WERI-Rb-1 (cell line): ENCODE results near the gene ETNPPL.
A peak's percentile ranks its signal among the peaks of the same experiment; 100 is the strongest.

Experiments used
- DNase-seq: peaks from one replicate; pipeline ENCODE4 v3.0.0-alpha.2; 2020
- H3K27ac ChIP-seq: fragments of 250-450 bp; sonication (Bioruptor Pico); 2 replicates; pipeline ENCODE4 v1.5.1; 2020; ENCODE audit warnings: mild to moderate bottlenecking, moderate library complexity
- H3K27me3 ChIP-seq: fragments of 250-450 bp; sonication (Bioruptor Pico); 2 replicates; pipeline ENCODE4 v1.5.1; 2021; ENCODE audit warnings: mild to moderate bottlenecking, low read depth, moderate library complexity; ENCODE audit not compliant: insufficient read depth, severe bottlenecking
- H3K36me3 ChIP-seq: fragments of 250-450 bp; sonication (Bioruptor Pico); 2 replicates; pipeline ENCODE4 v1.5.1; 2020; ENCODE audit warnings: mild to moderate bottlenecking, moderate library complexity
- H3K4me3 ChIP-seq: 2 replicates; pipeline ENCODE4 v1.5.1; 2011; ENCODE audit warnings: low read depth, mild to moderate bottlenecking, control low read depth, low read length
- H3K9me3 ChIP-seq: fragments of 250-450 bp; sonication (Bioruptor Pico); 2 replicates; pipeline ENCODE4 v1.5.1; 2021; ENCODE audit warnings: mild to moderate bottlenecking, moderate library complexity; ENCODE audit not compliant: severe bottlenecking
- CTCF ChIP-seq: IDR thresholded peaks from 2 replicates; pipeline ENCODE4 v1.5.1; 2011; ENCODE audit warnings: low read depth, mild to moderate bottlenecking, control low read depth, inconsistent platforms, low read length

Gene ETNPPL

GRCh38 chr4:108742451-108743420 is 20.1 kb downstream of the ETNPPL start:
- peak; percentile 21 for DNase-seq

GRCh38 chr4:108738003-108738706 is 24.7 kb downstream of the ETNPPL start:
- H3K4me3 ChIP-seq: no peak overlapping the region
- H3K27me3 ChIP-seq: no peaks in the 10 kb centered on the region
- no peak overlapping the region for H3K27ac ChIP-seq
- H3K36me3 ChIP-seq: no peaks in the 10 kb centered on the region
- H3K9me3 ChIP-seq: no peaks in the 10 kb centered on the region
- TF ChIP-seq CTCF: no peak
- DNase-seq: no peak

More at GRCh38 chr4:108742451-108743420, 20.1 kb downstream of the ETNPPL start:
- Histone ChIP-seq H3K36me3 (no peaks in the 10 kb centered on the region), H3K27me3 (no peaks in the 10 kb centered on the region), H3K4me3 (no peak overlapping the region), H3K27ac (no peak overlapping the region), H3K9me3 (no peaks in the 10 kb centered on the region)
- peak; percentile 50 for TF ChIP-seq CTCF

GRCh38 chr4:108731006-108731405 is 31.8 kb downstream of the ETNPPL start:
- Histone ChIP-seq H3K4me3 (no peak overlapping the region), H3K27me3 (no peaks in the 10 kb centered on the region), H3K27ac (no peak overlapping the region), H3K36me3 (no peaks in the 10 kb centered on the region), H3K9me3 (peaks cover 18% of the 10 kb centered on the region)
- no peak for TF ChIP-seq CTCF
- no peak for DNase-seq

GRCh38 chr4:108730579-108730978 is 32.3 kb downstream of the ETNPPL start:
- no peak for DNase-seq
- Histone ChIP-seq H3K36me3 (no peaks in the 10 kb centered on the region), H3K27ac (no peak overlapping the region), H3K4me3 (no peak overlapping the region), H3K27me3 (no peaks in the 10 kb centered on the region), H3K9me3 (peaks cover 21% of the 10 kb centered on the region)
- TF ChIP-seq CTCF: no peak

- TF ChIP-seq CTCF: no peak
- H3K4me3 ChIP-seq: no peak overlapping the region
- no peak for DNase-seq
- H3K9me3 ChIP-seq: peaks cover 30% of the 10 kb centered on the region
- no peaks in the 10 kb centered on the region for H3K27me3 ChIP-seq
- no peak overlapping the region for H3K27ac ChIP-seq
- H3K36me3 ChIP-seq: no peaks in the 10 kb centered on the region
Measured at GRCh38 chr4:108729731-108730130, 33.1 kb downstream of the ETNPPL start.
